ENCODE data around the gene CLCN5.

- TF ChIP-seq POLR2A (IDR thresholded peaks at IDR 0.05) (no peak), POLR2AphosphoS5 (IDR thresholded peaks at IDR 0.05) (no peak)
Observed at GRCh38 chrX:49988143-49988542, 65.7 kb downstream of the CLCN5 start.
